PFSK-1 (cell line): ENCODE measurements around the gene FBXL13.

Experiments used
- FOXP2 ChIP-seq: optimal IDR thresholded peaks from 2 replicates; pipeline ENCODE3; 2011; ENCODE audit warnings: borderline replicate concordance, control low read depth, inconsistent platforms; ENCODE audit not compliant: insufficient read depth; ENCODE audit errors: extremely low read length, extremely low read depth
- POLR2AphosphoS5 ChIP-seq: IDR thresholded peaks from 2 replicates; pipeline ENCODE4 v1.6.1; 2012; ENCODE audit warnings: low read depth, mild to moderate bottlenecking, control low read depth, low read length, moderate library complexity
- SIN3A ChIP-seq: IDR thresholded peaks from 2 replicates; pipeline ENCODE4 v1.6.1; 2012; ENCODE audit warnings: mild to moderate bottlenecking, low read length, moderate library complexity, borderline replicate concordance; ENCODE audit not compliant: insufficient read depth
- TAF1 ChIP-seq: IDR thresholded peaks from 2 replicates; pipeline ENCODE4 v1.6.1; 2012; ENCODE audit warnings: low read length, control low read depth, borderline replicate concordance; ENCODE audit not compliant: insufficient read depth
- TF ChIP-seq, protein P1 (sequence below), 2 experiments: IDR thresholded peaks; 2 replicates each; pipeline versions ENCODE4 v1.6.1 to v1.8.0; 2011 to 2012; ENCODE audit warnings: low read depth in 2 of 2, low read length in 2 of 2, control low read depth in 1 of 2, inconsistent platforms in 1 of 2, mild to moderate bottlenecking in 1 of 2, moderate library complexity in 1 of 2; ENCODE audit not compliant: insufficient read depth in 1 of 2

Gene FBXL13

DNA sequence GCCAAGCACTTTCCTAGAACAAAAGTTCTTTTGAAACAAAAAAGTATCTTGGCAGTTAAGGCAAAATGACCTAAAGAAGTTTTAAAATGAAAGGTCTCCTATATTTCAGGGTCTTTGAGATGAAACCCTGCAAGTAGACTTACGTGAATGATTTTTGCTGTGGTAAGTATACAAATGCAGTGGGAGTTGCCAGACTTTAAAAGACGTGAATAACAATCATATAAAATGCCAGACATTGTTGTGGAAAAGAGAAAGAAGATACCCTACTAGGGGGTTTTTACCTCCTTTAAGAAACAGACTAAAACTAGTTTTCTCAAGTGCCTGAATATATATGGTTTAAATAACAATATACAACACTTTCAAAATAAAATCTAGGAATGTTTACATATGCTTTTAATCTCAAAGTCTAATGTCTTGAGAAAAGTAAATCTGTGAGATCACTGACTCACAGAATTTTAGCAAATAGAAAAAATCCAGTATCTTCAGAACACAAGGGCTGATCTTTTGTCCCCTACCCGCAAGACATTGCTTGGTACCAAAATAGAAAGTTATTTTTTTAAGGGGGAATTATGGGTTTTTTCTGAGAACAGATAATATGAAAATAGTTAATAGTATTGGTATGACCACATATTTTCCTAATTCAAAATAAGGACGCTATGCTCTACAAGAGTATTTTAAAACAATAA is 132.3 kb downstream of the FBXL13 start:
- TF ChIP-seq FOXP2: no peak

DNA sequence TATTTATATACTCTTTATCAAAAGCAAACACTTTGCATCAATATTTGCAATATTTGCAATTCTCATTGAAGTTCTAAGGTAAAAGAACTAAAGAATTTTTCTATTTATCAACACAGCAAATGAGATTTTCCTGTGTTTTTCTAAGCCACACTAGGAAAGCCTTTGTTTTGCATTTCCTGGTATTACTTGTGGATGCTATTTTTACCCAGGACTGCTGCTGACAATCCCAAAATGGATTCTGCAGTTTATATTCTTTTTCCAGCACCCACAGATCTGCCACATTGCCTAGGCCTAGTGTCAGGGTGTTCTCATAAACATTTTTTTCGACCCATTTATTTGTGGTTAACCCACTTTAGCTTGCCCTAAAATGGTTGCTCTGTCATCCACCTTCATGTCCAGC is 135.9 kb downstream of the FBXL13 start:
- TF ChIP-seq SIN3A: no peak
- TF ChIP-seq FOXP2: no peak
- no peak for TF ChIP-seq TAF1
- TF ChIP-seq POLR2AphosphoS5: no peak
- TF ChIP-seq, protein P1, sequence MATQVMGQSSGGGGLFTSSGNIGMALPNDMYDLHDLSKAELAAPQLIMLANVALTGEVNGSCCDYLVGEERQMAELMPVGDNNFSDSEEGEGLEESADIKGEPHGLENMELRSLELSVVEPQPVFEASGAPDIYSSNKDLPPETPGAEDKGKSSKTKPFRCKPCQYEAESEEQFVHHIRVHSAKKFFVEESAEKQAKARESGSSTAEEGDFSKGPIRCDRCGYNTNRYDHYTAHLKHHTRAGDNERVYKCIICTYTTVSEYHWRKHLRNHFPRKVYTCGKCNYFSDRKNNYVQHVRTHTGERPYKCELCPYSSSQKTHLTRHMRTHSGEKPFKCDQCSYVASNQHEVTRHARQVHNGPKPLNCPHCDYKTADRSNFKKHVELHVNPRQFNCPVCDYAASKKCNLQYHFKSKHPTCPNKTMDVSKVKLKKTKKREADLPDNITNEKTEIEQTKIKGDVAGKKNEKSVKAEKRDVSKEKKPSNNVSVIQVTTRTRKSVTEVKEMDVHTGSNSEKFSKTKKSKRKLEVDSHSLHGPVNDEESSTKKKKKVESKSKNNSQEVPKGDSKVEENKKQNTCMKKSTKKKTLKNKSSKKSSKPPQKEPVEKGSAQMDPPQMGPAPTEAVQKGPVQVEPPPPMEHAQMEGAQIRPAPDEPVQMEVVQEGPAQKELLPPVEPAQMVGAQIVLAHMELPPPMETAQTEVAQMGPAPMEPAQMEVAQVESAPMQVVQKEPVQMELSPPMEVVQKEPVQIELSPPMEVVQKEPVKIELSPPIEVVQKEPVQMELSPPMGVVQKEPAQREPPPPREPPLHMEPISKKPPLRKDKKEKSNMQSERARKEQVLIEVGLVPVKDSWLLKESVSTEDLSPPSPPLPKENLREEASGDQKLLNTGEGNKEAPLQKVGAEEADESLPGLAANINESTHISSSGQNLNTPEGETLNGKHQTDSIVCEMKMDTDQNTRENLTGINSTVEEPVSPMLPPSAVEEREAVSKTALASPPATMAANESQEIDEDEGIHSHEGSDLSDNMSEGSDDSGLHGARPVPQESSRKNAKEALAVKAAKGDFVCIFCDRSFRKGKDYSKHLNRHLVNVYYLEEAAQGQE (IDR thresholded peaks at IDR 0.05; ENCODE audit: insufficient read depth in 1 of 2, low read depth in 2 of 2, low read length in 2 of 2): no peak

DNA sequence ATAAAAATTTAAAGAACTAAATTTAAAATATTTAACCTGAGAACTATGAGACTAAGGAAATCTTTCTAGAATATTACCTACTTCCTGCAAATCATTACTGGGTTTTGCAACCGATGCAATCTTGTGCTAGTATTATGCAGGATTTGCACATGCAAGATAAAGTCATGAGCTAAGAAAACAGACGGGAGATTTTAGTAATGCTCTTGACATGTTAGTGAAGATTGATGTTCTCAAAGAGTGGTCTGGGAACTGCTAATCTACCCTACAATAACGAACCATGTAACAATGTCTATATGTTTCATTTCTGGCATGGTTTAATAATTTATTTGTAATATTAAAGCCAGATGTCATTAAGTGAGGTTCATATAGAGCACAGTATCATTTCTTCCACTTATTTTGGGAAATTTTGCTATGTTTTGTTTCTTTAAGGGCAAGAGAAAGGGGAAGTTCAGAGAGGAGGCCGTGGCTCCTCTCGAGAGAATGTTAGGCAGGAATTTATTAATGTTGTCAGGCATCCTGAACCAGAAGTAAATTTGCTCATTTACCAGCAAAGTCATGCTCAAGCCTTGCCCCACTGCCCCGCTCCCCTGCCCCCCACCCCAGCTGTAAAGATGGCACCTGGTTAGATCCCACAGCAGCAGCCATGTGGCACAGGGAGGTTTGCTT is 139.0 kb downstream of the FBXL13 start:
- TF ChIP-seq FOXP2 (no peak), SIN3A (no peak), TAF1 (no peak), POLR2AphosphoS5 (no peak)
- TF ChIP-seq, protein P1 (IDR thresholded peaks at IDR 0.05; ENCODE audit: insufficient read depth in 1 of 2, low read depth in 2 of 2, low read length in 2 of 2): no peak

DNA sequence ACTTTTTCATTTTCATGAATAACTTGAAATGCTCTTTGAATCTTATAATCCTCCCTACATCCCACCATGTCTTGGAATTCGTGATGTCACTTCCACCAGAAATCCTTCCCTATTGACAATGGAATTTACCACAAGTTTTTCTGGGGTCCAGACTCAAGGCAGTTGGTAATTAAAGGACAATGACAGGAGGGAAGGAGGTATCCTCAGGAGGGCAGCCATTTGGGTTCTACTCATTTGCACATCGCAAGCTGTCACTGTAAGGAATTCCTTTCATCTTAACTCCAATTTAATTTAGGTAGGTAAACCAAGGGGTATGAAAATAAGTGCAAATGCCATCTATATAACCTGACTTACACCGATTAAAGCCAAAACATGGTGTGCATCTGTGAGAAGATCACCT is 139.9 kb downstream of the FBXL13 start:
- TF ChIP-seq TAF1 (no peak), FOXP2 (no peak), POLR2AphosphoS5 (no peak), SIN3A (no peak)
- TF ChIP-seq, protein P1 (IDR thresholded peaks at IDR 0.05; ENCODE audit: insufficient read depth in 1 of 2, low read depth in 2 of 2, low read length in 2 of 2): no peak

DNA sequence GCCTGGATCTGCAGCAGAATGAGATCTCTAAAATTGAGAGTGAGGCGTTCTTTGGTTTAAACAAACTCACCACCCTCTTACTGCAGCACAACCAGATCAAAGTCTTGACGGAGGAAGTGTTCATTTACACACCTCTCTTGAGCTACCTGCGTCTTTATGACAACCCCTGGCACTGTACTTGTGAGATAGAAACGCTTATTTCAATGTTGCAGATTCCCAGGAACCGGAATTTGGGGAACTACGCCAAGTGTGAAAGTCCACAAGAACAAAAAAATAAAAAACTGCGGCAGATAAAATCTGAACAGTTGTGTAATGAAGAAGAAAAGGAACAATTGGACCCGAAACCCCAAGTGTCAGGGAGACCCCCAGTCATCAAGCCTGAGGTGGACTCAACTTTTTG is 140.4 kb downstream of the FBXL13 start:
- no peak for TF ChIP-seq FOXP2
- no peak for TF ChIP-seq SIN3A
- TF ChIP-seq, protein P1 (IDR thresholded peaks at IDR 0.05; ENCODE audit: insufficient read depth in 1 of 2, low read depth in 2 of 2, low read length in 2 of 2): no peak
- TF ChIP-seq TAF1: no peak
- no peak for TF ChIP-seq POLR2AphosphoS5
